Smooth muscle cell of the pulmonary artery (primary cell): ENCODE data around the gene MYF6. TPM values are rescaled to one million over a fixed set of nuclear protein-coding genes. Genes with fewer than 3 reads are reported as not detected.

Experiments
- total RNA-seq: library from RNA; depleted of rRNA; stranded (reverse); fragments of >200 nt; gene quantifications from 2 replicates; pipeline ENCODE4 v1.2.3, GENCODE V29; 2014

The MYF6 gene
- not detected in 2 replicates for total RNA-seq

DNA sequence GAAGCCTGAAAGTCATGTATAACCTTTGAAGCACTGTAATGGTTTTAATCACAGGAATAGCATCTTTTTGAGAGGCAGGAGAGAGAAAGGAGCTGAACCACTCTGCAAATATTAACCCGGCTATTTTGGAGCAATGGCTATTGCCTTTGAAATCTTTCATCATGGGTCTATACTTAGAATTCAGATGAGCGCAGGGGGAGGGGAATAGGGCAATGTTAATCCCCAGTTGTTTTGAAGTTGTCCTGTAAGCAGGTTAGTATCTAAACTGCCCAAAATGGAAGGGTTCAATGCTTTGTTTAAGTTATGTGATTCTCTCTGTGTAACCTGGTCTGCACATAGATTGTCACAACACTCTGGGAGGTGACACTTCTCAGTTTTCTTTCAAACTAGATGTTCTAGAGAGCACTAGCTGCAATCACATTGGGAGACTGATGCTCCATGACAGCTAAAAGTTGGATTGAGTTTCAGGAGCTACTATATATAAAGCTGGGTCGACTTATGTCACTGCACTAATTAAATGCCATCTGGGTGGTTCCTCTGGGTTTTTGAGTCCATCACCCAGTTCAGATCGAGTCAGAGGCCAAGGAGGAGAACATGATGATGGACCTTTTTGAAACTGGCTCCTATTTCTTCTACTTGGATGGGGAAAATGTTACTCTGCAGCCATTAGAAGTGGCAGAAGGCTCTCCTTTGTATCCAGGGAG is at the start of gene MYF6:
MYF6 (plus strand) TSS at position 509 of the 704 bp plus-strand sequence; CDS start at position 595, 86 bp downstream.

GRCh38 chr12:80716696-80717469 is 9.4 kb downstream of the MYF6 start, which contains the start of gene MYF5:
MYF5 (plus strand) TSS chr12:80716912; CDS start chr12:80717064, 152 bp downstream.

Other genes with a start within 250 kb of the MYF6 start
- not detected in 2 replicates for gene MYF5, start 9.3 kb downstream of the MYF6 start, total RNA-seq
- gene LIN7A, start 230.3 kb downstream of the MYF6 start, total RNA-seq = 4.1 and 26.8 TPM in 2 replicates